Sigmoid colon (tissue), 4 donors: ENCODE data around the gene EIPR1.

Experiments used
- CTCF ChIP-seq, 4 experiments: fragments of 450-650 bp in 3 of 4; fragments of 200-600 bp in 1 of 4; IDR thresholded peaks; one replicate each; pipeline ENCODE4 v1.5.1; 2016 to 2019; ENCODE audit warnings: antibody characterized with exemption in 4 of 4, mild to moderate bottlenecking in 3 of 4, moderate library complexity in 2 of 4
- EP300 ChIP-seq, 4 donors: sonication (generic); formaldehyde crosslinking; IDR thresholded peaks; one replicate each; pipeline ENCODE4 v1.6.1; 2017; ENCODE audit warnings: antibody characterized with exemption in 4 of 4
- POLR2A ChIP-seq, 2 donors: fragments of 450-650 bp; IDR thresholded peaks; one replicate each; pipeline ENCODE4 v1.6.1; 2016; ENCODE audit warnings: antibody characterized with exemption in 2 of 2, mild to moderate bottlenecking in 2 of 2, moderate library complexity in 2 of 2

- TF ChIP-seq EP300 (IDR thresholded peaks at IDR 0.05) (no peak), CTCF (IDR thresholded peaks at IDR 0.05) (no peak), POLR2A (IDR thresholded peaks at IDR 0.05) (no peak)
Observed at GRCh38 chr2:3309496-3310355, 67.9 kb downstream of the EIPR1 start.
